SH-SY5Y (cell line): ENCODE measurements around the gene PDE4D.

Experiments used
- GATA2 ChIP-seq: IDR thresholded peaks from 2 replicates; pipeline ENCODE4 v1.6.1; 2011; ENCODE audit warnings: mild to moderate bottlenecking, low read depth, low read length
- GATA3 ChIP-seq: IDR thresholded peaks from 2 replicates; pipeline ENCODE4 v1.6.1; 2011; ENCODE audit warnings: low read depth, mild to moderate bottlenecking, low read length, moderate library complexity

DNA sequence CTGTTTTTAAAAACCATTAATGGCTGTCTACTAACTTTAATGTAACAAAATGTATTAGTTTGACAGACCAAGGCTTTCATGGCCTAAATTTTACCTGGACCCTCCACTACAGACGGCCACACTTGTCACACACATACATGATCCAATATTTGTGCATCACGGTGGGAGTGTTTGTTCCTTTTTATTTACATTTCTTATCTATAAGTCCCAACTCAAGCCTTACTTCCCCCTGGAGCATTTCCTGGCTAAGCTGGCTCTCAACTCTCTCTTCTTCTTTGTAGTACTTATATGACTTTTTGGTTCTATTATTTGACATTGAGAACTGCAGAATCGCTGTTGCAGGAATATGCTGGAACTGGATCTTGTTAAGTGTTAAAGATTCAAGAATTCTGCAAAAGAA lies 776.2 kb downstream of the PDE4D start:
- no peak for TF ChIP-seq GATA2
- TF ChIP-seq GATA3 = no peak
